ENCODE measurements around the gene OCLN.

DNA sequence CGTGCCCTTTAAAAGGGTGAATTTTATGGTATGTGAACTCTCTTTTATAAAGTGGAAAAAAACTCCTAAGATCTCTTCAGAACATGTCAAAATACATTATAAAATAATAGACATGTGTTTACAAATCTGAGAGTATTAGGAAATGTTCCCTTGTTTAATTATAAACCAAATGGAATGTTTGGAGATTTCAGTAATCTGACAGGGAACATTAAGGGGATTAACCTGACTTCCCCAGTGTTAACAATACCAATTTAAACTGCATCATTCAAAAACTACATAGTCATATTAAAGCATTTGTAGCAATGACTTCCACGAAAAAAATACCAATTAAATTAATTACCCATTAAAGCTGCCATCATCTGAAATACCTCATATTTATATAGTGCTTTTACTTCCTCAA is 1.6 kb upstream of the OCLN start:
- TF ChIP-seq, protein P1, sequence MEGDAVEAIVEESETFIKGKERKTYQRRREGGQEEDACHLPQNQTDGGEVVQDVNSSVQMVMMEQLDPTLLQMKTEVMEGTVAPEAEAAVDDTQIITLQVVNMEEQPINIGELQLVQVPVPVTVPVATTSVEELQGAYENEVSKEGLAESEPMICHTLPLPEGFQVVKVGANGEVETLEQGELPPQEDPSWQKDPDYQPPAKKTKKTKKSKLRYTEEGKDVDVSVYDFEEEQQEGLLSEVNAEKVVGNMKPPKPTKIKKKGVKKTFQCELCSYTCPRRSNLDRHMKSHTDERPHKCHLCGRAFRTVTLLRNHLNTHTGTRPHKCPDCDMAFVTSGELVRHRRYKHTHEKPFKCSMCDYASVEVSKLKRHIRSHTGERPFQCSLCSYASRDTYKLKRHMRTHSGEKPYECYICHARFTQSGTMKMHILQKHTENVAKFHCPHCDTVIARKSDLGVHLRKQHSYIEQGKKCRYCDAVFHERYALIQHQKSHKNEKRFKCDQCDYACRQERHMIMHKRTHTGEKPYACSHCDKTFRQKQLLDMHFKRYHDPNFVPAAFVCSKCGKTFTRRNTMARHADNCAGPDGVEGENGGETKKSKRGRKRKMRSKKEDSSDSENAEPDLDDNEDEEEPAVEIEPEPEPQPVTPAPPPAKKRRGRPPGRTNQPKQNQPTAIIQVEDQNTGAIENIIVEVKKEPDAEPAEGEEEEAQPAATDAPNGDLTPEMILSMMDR (conservative IDR thresholded peaks at IDR 0.05): no peak
- TF ChIP-seq ZFX (IDR thresholded peaks at IDR 0.05): no peak
